GM10266 (cell line): ENCODE measurements around the gene NF1.

Source experiments
- DNase-seq: peaks from one replicate; pipeline ENCODE4 v3.0.0; 2012; ENCODE audit errors: extremely low spot score
- CTCF ChIP-seq: IDR thresholded peaks from 2 replicates; pipeline ENCODE4 v1.5.1; 2012; ENCODE audit warnings: mild to moderate bottlenecking, low read depth; ENCODE audit not compliant: control insufficient read depth, insufficient read depth; ENCODE audit errors: missing control alignments

Gene NF1

GRCh38 chr17:31386542-31387075, 291.8 kb downstream of the NF1 start:
- no peak for TF ChIP-seq CTCF
- no peak for DNase-seq

GRCh38 chr17:31387438-31387837, 292.7 kb downstream of the NF1 start:
- no peak for DNase-seq
- TF ChIP-seq CTCF: no peak

GRCh38 chr17:31388351-31388750, 293.6 kb downstream of the NF1 start:
- DNase-seq: no peak
- TF ChIP-seq CTCF: no peak

GRCh38 chr17:31388770-31389656, 294.2 kb downstream of the NF1 start:
- DNase-seq: peak; percentile 78
- TF ChIP-seq CTCF: peak; percentile 63

- TF ChIP-seq CTCF: no peak
- DNase-seq: no peak
Measured at GRCh38 chr17:31389657-31390381, 295.0 kb downstream of the NF1 start.

GRCh38 chr17:31390426-31390747, 295.6 kb downstream of the NF1 start:
- DNase-seq: no peak
- no peak for TF ChIP-seq CTCF
